ENCODE results near the gene CADPS. TPM values are rescaled to one million over a fixed set of nuclear protein-coding genes. Genes with fewer than 3 reads are reported as not detected.

The CADPS gene
- total RNA-seq, 2 donors from 2014 or later: 11.7 to 20.8 TPM

DNA sequence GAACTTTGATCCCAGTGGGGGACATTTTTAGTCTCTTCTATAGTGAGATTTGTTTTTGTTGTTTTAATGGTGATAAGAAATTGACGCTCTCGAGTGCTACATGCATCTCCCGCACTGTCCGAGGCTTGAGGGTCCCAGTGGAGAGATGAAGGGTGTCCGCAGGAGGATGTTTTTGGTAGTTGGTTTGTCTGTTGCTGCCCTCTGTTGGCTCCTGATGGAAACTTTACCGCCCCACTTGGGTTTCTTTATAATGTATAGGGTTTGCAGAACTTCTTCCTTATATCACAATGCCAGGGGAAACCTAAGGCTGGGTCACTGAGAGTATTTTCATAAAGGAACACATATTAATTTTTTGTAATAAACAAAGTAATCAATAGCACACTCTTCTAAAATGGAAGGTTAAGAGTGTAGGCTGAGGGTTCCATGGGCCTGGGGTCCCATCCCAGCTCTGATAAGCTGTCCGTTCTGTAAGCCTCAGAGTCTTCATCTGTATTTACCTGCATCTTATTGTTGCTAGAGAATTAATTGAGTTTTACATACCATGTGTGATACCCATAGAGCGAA, 316.6 kb downstream of the CADPS start:
- H3K27me3 ChIP-seq (ENCODE audit: control insufficient read depth, insufficient read depth, low read length, poor library complexity, severe bottlenecking): no peaks in the 10 kb centered on the region
- H3K4me1 Mint-ChIP-seq: no peaks in the 10 kb centered on the region
- no peak overlapping the region for H3K9ac ChIP-seq (ENCODE audit: extremely low read depth, low read length, poor library complexity, severe bottlenecking)
- no peak overlapping the region for H3K4me3 ChIP-seq (ENCODE audit: low read length)
- H3K36me3 ChIP-seq (ENCODE audit: control insufficient read depth, insufficient read depth, low read length): no peaks in the 10 kb centered on the region
- no peaks in the 10 kb centered on the region for H3K9me3 ChIP-seq (ENCODE audit: control insufficient read depth, low read length)
- no peaks in the 10 kb centered on the region for H3K36me3 Mint-ChIP-seq (ENCODE audit: low read depth)
- no peak overlapping the region for H3K4me3 Mint-ChIP-seq
- no peaks in the 10 kb centered on the region for H3K4me1 ChIP-seq (ENCODE audit: control insufficient read depth, insufficient read depth, low read length)
- H3K27me3 Mint-ChIP-seq (ENCODE audit: insufficient read depth): peaks cover 8% of the 10 kb centered on the region
- H3K27ac ChIP-seq (ENCODE audit: low read depth, low read length): no peak overlapping the region
- TF ChIP-seq, protein P1, sequence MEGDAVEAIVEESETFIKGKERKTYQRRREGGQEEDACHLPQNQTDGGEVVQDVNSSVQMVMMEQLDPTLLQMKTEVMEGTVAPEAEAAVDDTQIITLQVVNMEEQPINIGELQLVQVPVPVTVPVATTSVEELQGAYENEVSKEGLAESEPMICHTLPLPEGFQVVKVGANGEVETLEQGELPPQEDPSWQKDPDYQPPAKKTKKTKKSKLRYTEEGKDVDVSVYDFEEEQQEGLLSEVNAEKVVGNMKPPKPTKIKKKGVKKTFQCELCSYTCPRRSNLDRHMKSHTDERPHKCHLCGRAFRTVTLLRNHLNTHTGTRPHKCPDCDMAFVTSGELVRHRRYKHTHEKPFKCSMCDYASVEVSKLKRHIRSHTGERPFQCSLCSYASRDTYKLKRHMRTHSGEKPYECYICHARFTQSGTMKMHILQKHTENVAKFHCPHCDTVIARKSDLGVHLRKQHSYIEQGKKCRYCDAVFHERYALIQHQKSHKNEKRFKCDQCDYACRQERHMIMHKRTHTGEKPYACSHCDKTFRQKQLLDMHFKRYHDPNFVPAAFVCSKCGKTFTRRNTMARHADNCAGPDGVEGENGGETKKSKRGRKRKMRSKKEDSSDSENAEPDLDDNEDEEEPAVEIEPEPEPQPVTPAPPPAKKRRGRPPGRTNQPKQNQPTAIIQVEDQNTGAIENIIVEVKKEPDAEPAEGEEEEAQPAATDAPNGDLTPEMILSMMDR (conservative IDR thresholded peaks at IDR 0.05): peak; percentile 83
- WGBS, 2 experiments (ENCODE audit: insufficient coverage in 1 of 2, insufficient read length in 1 of 2): 33 to 38% methylated on average over 1 to 8 of the region's 8 CpGs
- H3K9me3 Mint-ChIP-seq: no peaks in the 10 kb centered on the region
- DNase-seq: peak; percentile 85
- no peak overlapping the region for H3K27ac Mint-ChIP-seq

DNA sequence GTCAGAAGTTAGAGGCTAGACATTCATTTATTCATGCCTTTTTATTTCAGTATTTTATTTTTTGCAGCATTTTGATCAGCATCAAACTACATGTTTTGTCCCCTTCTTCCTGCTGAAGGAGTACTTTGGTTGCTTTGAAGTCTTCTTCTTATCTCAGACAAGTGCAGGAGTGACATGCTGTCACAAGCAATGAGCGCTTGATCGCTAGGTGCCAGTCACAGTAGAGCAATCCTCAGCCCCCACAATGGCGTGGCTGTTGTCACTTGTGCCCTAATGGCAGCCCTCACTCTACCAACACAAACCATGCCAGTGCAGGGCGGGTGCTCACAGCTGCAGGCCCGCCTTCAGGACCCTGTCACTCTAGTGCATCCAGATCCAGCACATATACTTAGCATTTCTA, 317.2 kb downstream of the CADPS start:
- Mint-ChIP-seq H3K36me3 (ENCODE audit: low read depth) (no peaks in the 10 kb centered on the region), H3K9me3 (no peaks in the 10 kb centered on the region)

DNA sequence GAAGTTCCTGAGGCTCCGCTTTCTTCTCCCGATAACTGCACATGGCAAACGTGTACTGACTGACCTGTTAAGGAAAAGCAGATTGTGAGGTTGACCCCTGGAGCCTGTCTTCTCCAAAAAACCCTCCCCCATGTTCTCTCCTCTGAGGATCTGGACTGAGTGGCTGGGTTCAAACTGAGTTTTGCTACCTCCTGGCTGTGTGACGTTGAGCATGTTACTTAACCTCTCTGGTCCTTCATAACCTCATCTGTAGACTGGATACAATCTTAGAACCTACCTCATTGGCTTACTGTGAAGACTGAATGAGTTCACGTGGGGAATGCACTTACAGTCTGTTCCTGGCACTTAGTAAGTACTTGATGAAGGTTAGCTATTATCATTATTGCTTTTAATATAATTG, 317.8 kb downstream of the CADPS start:
- no peak overlapping the region for H3K27ac ChIP-seq (ENCODE audit: low read depth, low read length)
- no peak overlapping the region for H3K9ac ChIP-seq (ENCODE audit: extremely low read depth, low read length, poor library complexity, severe bottlenecking)
- Mint-ChIP-seq H3K4me3 (no peak overlapping the region), H3K9me3 (no peaks in the 10 kb centered on the region), H3K27me3 (ENCODE audit: insufficient read depth) (peaks cover 8% of the 10 kb centered on the region), H3K36me3 (ENCODE audit: low read depth) (no peaks in the 10 kb centered on the region), H3K4me1 (no peaks in the 10 kb centered on the region), H3K27ac (no peak overlapping the region)
- DNase-seq: no peak
- no peak overlapping the region for H3K4me3 ChIP-seq (ENCODE audit: low read length)
- TF ChIP-seq, protein P1 (conservative IDR thresholded peaks at IDR 0.05): no peak
- H3K9me3 ChIP-seq (ENCODE audit: control insufficient read depth, low read length): no peaks in the 10 kb centered on the region
- WGBS, 2 experiments (ENCODE audit: insufficient coverage in 1 of 2, insufficient read length in 1 of 2): 75 to 78% methylated on average over 5 of the region's 5 CpGs
- H3K27me3 ChIP-seq (ENCODE audit: control insufficient read depth, insufficient read depth, low read length, poor library complexity, severe bottlenecking): no peaks in the 10 kb centered on the region
- H3K4me1 ChIP-seq (ENCODE audit: control insufficient read depth, insufficient read depth, low read length): no peaks in the 10 kb centered on the region
- no peaks in the 10 kb centered on the region for H3K36me3 ChIP-seq (ENCODE audit: control insufficient read depth, insufficient read depth, low read length)

More for the DNA sequence above, 317.2 kb downstream of the CADPS start:
- Histone ChIP-seq H3K9me3 (ENCODE audit: control insufficient read depth, low read length) (no peaks in the 10 kb centered on the region), H3K4me3 (ENCODE audit: low read length) (no peak overlapping the region), H3K4me1 (ENCODE audit: control insufficient read depth, insufficient read depth, low read length) (no peaks in the 10 kb centered on the region), H3K9ac (ENCODE audit: extremely low read depth, low read length, poor library complexity, severe bottlenecking) (no peak overlapping the region), H3K27ac (ENCODE audit: low read depth, low read length) (no peak overlapping the region), H3K27me3 (ENCODE audit: control insufficient read depth, insufficient read depth, low read length, poor library complexity, severe bottlenecking) (no peaks in the 10 kb centered on the region), H3K36me3 (ENCODE audit: control insufficient read depth, insufficient read depth, low read length) (no peaks in the 10 kb centered on the region)
- H3K27me3 Mint-ChIP-seq (ENCODE audit: insufficient read depth): peaks cover 8% of the 10 kb centered on the region
- TF ChIP-seq, protein P1 (conservative IDR thresholded peaks at IDR 0.05): no peak
- no peak for DNase-seq
- H3K4me3 Mint-ChIP-seq: no peak overlapping the region
- 89 to 100% methylated on average over 3 to 5 of the region's 5 CpGs for WGBS, 2 experiments (ENCODE audit: insufficient coverage in 1 of 2, insufficient read length in 1 of 2)
- no peak overlapping the region for H3K27ac Mint-ChIP-seq
- H3K4me1 Mint-ChIP-seq: no peaks in the 10 kb centered on the region

All from endodermal cell (in vitro differentiated cells).